ENCODE results near the gene TUT7.
A peak's percentile ranks its signal among the peaks of the same experiment; 100 is the strongest.
"Not testable (repeated sequence)": the region's sequence is repeated elsewhere in the genome, so short reads cannot be mapped to it uniquely, and the experiment has no call there.

TUT7 gene

GRCh38 chr9:86303316-86303975, 50.8 kb downstream of the TUT7 start:
- DNase-seq: no peak

GRCh38 chr9:86301686-86302085, 52.5 kb downstream of the TUT7 start:
- no peak for DNase-seq

- no peak for DNase-seq
Observed at GRCh38 chr9:86300701-86301100, 53.5 kb downstream of the TUT7 start.

- no peak for DNase-seq
Observed at GRCh38 chr9:86298873-86299272, 55.3 kb downstream of the TUT7 start.

GRCh38 chr9:86290341-86290740, 63.9 kb downstream of the TUT7 start:
- not testable (repeated sequence) for DNase-seq

- no peak for DNase-seq
Observed at GRCh38 chr9:86288499-86289198, 65.6 kb downstream of the TUT7 start.

- DNase-seq: no peak
Observed at GRCh38 chr9:86287013-86287412, 67.2 kb downstream of the TUT7 start.

- DNase-seq: no peak
Observed at GRCh38 chr9:86286278-86286677, 67.9 kb downstream of the TUT7 start.

GRCh38 chr9:86285261-86285660, 68.9 kb downstream of the TUT7 start:
- no peak for DNase-seq

GRCh38 chr9:86282979-86283535, 71.2 kb downstream of the TUT7 start:
- no peak for DNase-seq

- DNase-seq: peak; percentile 90
Observed at GRCh38 chr9:86282077-86282978, 71.9 kb downstream of the TUT7 start, which contains the start of gene ISCA1. ISCA1 (minus strand) TSS chr9:86282538; CDS start chr9:86282458, 80 bp downstream.

GRCh38 chr9:86281593-86282076, 72.6 kb downstream of the TUT7 start:
- DNase-seq: no peak

- DNase-seq: no peak
Observed at GRCh38 chr9:86280580-86280979, 73.6 kb downstream of the TUT7 start.

GRCh38 chr9:86279839-86280238, 74.4 kb downstream of the TUT7 start:
- DNase-seq: no peak

- DNase-seq: no peak
Observed at GRCh38 chr9:86277072-86277471, 77.1 kb downstream of the TUT7 start.

GRCh38 chr9:86275962-86276361, 78.2 kb downstream of the TUT7 start:
- DNase-seq: no peak

GRCh38 chr9:86274821-86275643, 79.2 kb downstream of the TUT7 start:
- no peak for DNase-seq

- no peak for DNase-seq
Observed at GRCh38 chr9:86272221-86272620, 82.0 kb downstream of the TUT7 start.

GRCh38 chr9:86263876-86264275, 90.3 kb downstream of the TUT7 start:
- DNase-seq: no peak

GRCh38 chr9:86262492-86262891, 91.7 kb downstream of the TUT7 start:
- no peak for DNase-seq

GRCh38 chr9:86259557-86259956, 94.7 kb downstream of the TUT7 start, which contains the start of gene C9orf153:
C9orf153 (minus strand) TSS chr9:86259657; CDS start chr9:86229603, 30,054 bp downstream.
- DNase-seq: no peak

- DNase-seq: no peak
Observed at GRCh38 chr9:86257391-86257790, 96.8 kb downstream of the TUT7 start.
